DOHH2 (cell line): ENCODE results near the gene FAM131C.

Experiments
- H3F3A ChIP-seq: fragments of 200-600 bp; sonication (generic), shearing (Covaris generic); 2 replicates; pipeline ENCODE4 v1.6.0; 2016; ENCODE audit warnings: antibody characterized with exemption, mild to moderate bottlenecking; ENCODE audit not compliant: control insufficient read depth, insufficient read depth
- H3K27ac ChIP-seq: fragments of 200-600 bp; sonication (generic); 2 replicates; pipeline ENCODE4 v1.5.1; 2014; ENCODE audit warnings: low read depth, mild to moderate bottlenecking, low read length, moderate library complexity
- H3K27me3 ChIP-seq: fragments of 200-600 bp; sonication (generic); 2 replicates; pipeline ENCODE4 v1.6.1; 2014; ENCODE audit warnings: mild to moderate bottlenecking, low read length, mixed read lengths; ENCODE audit not compliant: control insufficient read depth
- H3K36me3 ChIP-seq: fragments of 200-600 bp; sonication (generic); 2 replicates; pipeline ENCODE4 v1.6.1; 2014; ENCODE audit warnings: mild to moderate bottlenecking, low read length, moderate library complexity, mixed read lengths; ENCODE audit not compliant: control insufficient read depth
- H3K4me1 ChIP-seq: fragments of 200-600 bp; sonication (generic); 2 replicates; pipeline ENCODE4 v1.6.1; 2014; ENCODE audit warnings: mild to moderate bottlenecking, low read length, mixed read lengths; ENCODE audit not compliant: control insufficient read depth
- H3K4me2 ChIP-seq: fragments of 200-600 bp; sonication (generic); 2 replicates; pipeline ENCODE4 v1.6.0; 2014; ENCODE audit warnings: mild to moderate bottlenecking, low read length, moderate library complexity
- H3K4me3 ChIP-seq: fragments of 200-600 bp; sonication (generic); 2 replicates; pipeline ENCODE4 v1.5.1; 2014; ENCODE audit warnings: mild to moderate bottlenecking, low read length, mixed read lengths
- H3K79me2 ChIP-seq: fragments of 200-600 bp; sonication (generic); 2 replicates; pipeline ENCODE4 v1.6.1; 2014; ENCODE audit warnings: mild to moderate bottlenecking, low read length, mixed read lengths; ENCODE audit not compliant: control insufficient read depth
- H3K9me2 ChIP-seq: fragments of 200-600 bp; sonication (generic); replicated peaks from 2 replicates; pipeline ENCODE4 v1.6.1; 2014; ENCODE audit warnings: mild to moderate bottlenecking, low read length, mixed read lengths; ENCODE audit not compliant: control insufficient read depth
- H3K9me3 ChIP-seq: fragments of 200-600 bp; sonication (generic); 2 replicates; pipeline ENCODE4 v1.6.1; 2014; ENCODE audit warnings: antibody characterized with exemption, low read length, mixed read lengths; ENCODE audit not compliant: control insufficient read depth, insufficient read depth
- H4K20me1 ChIP-seq: fragments of 200-600 bp; sonication (generic); 2 replicates; pipeline ENCODE4 v1.6.0; 2014; ENCODE audit warnings: low read depth, mild to moderate bottlenecking, antibody characterized with exemption, low read length, moderate library complexity; ENCODE audit not compliant: control insufficient read depth, insufficient read depth
- EZH2phosphoT487 ChIP-seq: fragments of 200-600 bp; sonication (generic); IDR thresholded peaks from 2 replicates; pipeline ENCODE4 v1.6.1; 2017; ENCODE audit warnings: borderline replicate concordance, mild to moderate bottlenecking, antibody characterized with exemption, low read length, moderate library complexity, mixed read lengths
- TF ChIP-seq, protein P1 (sequence below): fragments of 200-600 bp; sonication (generic); IDR thresholded peaks from one replicate; pipeline ENCODE4 v1.5.1; 2014; ENCODE audit warnings: antibody characterized with exemption, mild to moderate bottlenecking, low read depth, low read length; ENCODE audit not compliant: poor library complexity, severe bottlenecking

FAM131C gene

DNA sequence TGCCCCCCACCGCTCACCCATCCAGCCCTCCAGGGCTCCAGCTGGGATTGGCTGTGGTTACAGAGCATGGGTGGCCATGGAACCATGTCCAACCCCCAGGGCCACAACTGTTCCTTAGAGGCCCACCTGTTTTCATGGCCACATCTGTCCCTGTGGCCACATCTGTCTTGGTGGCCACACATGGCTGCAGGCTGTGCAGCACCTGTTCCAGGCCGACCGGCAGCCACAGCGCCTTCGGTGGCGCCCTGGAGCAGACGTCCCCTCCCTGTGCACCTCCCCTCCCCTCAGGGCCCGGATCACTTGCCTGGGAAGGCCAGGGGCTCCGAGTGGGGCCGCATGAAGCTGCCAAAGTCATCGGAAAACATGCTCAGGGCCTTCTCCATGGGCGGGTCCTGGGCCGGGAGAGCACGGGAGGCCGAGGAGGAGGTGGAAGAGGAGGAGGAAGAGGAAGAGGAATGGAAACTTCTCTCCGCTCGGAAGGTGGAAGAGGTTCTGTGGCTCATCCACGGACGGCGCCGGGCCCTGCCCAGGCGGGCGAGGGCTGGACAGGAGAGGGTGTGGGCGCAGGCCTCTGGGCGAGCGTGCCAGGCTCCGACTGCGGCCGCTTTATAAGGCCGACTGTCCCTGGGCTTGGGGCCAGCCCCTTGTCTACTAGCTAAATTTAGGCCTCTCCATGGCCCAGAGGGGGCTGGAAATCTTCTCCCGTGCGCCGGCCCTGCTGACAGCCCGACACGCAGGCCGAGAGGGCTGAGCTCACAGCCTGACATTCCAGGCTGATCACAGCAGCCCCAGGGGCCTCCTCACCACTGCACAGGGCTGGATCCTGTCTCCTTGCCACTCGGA lies 55.8 kb downstream of the FAM131C start, which contains the start of gene HSPB7:
Gene HSPB7 (minus strand): TSS at position 583 of the 843 bp plus-strand sequence. CDS start 80 bp downstream, at position 503.
- peaks cover 33% of the 10 kb centered on the region for H3K27me3 ChIP-seq
- no peak within 1 kb of the TSS for H3K27ac ChIP-seq
- no peak within 1 kb of the TSS for H3K4me3 ChIP-seq
- no peak for TF ChIP-seq EZH2phosphoT487
- TF ChIP-seq, protein P1, sequence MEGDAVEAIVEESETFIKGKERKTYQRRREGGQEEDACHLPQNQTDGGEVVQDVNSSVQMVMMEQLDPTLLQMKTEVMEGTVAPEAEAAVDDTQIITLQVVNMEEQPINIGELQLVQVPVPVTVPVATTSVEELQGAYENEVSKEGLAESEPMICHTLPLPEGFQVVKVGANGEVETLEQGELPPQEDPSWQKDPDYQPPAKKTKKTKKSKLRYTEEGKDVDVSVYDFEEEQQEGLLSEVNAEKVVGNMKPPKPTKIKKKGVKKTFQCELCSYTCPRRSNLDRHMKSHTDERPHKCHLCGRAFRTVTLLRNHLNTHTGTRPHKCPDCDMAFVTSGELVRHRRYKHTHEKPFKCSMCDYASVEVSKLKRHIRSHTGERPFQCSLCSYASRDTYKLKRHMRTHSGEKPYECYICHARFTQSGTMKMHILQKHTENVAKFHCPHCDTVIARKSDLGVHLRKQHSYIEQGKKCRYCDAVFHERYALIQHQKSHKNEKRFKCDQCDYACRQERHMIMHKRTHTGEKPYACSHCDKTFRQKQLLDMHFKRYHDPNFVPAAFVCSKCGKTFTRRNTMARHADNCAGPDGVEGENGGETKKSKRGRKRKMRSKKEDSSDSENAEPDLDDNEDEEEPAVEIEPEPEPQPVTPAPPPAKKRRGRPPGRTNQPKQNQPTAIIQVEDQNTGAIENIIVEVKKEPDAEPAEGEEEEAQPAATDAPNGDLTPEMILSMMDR, result peak; percentile 31
- no peaks in the 10 kb centered on the region for H3K79me2 ChIP-seq
- H3K9me3 ChIP-seq, result no peaks in the 10 kb centered on the region
- H3K36me3 ChIP-seq, result no peaks in the 10 kb centered on the region
- no peaks in the 10 kb centered on the region for H4K20me1 ChIP-seq
- peaks cover 26% of the 10 kb centered on the region for H3K4me1 ChIP-seq
- H3K9me2 ChIP-seq, result no peaks in the 10 kb centered on the region
- no peak within 1 kb of the TSS for H3K4me2 ChIP-seq
- H3F3A ChIP-seq, result no peaks in the 10 kb centered on the region

DNA sequence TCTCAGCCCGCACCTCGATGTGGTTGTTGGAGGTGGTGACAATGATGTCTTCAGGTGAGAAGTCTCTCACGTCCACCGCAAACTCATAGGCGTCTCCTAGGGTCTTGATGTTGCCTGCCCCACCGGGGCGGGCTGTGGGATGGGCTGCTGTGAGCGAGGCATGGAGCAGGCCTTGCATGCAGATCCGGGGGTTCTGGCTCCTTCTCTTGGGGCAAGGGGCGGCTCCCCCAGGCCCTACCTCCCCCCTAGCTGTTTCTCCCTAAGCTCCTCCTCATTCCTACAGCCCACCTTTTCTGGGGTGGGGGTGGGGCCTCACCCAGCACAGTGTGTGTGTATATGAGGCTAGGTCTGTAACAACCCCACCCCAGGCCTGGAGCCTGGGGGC lies 56.4 kb downstream of the FAM131C start:
- no peaks in the 10 kb centered on the region for H3K9me2 ChIP-seq
- H3K4me3 ChIP-seq, result no peak overlapping the region
- no peaks in the 10 kb centered on the region for H4K20me1 ChIP-seq
- peaks cover 32% of the 10 kb centered on the region for H3K4me1 ChIP-seq
- H3F3A ChIP-seq, result no peaks in the 10 kb centered on the region
- no peaks in the 10 kb centered on the region for H3K36me3 ChIP-seq
- no peak for TF ChIP-seq EZH2phosphoT487
- TF ChIP-seq, protein P1, result no peak
- no peak overlapping the region for H3K27ac ChIP-seq
- no peak overlapping the region for H3K4me2 ChIP-seq
- H3K79me2 ChIP-seq, result no peaks in the 10 kb centered on the region
- H3K27me3 ChIP-seq, result peaks cover 30% of the 10 kb centered on the region
- H3K9me3 ChIP-seq, result no peaks in the 10 kb centered on the region

DNA sequence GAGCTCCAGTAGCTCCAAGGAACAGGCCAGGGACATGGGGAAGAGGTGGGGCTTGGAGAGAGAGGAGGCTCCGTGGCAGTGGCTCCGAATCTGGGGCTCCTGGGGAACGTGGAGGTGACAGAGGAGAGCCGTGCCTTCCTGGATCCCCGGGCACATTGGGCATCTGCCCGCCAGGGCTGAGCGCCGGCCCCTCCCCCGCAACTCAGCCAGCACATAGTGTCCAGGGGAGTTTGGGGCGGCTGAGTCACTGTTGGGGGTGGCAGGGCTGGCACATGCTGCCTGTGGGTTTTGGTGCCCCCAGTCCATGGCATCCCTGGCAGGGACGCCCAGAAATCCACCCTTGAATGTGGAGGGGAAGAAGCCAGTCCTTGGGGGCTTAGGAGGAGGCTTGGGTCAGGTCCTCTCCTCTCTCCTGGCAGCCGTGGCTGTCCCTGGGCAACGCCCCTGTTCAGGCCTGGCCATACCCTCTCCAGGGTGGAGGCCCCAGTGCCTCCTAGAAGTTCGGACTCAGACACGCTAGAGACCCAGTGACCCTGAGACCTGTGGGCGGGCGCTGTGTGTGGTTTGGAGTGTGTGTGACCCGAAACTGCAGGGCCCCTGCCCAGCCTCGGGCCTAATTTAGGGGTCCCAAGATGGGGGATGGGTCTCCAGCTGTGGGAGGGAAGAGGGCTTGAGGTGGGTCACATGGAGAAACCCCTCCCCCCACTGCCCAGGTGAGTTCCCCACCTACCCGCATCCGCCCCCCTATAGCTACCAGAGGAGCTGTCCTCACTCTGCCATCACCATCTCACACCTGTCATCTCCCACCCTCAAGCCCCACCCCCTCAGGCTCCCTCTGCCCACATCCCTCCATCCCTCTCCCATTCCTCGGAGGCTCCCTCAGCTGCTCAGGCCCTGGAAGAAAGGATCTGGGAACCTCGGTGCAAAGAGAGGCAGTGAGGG lies 57.2 kb downstream of the FAM131C start:
- Histone ChIP-seq H3K27me3 (peaks cover 25% of the 10 kb centered on the region), H3K4me2 (no peak overlapping the region), H3K9me2 (no peaks in the 10 kb centered on the region), H3K36me3 (no peaks in the 10 kb centered on the region), H3K79me2 (no peaks in the 10 kb centered on the region), H3K9me3 (no peaks in the 10 kb centered on the region), H4K20me1 (no peaks in the 10 kb centered on the region), H3K4me1 (peaks cover 32% of the 10 kb centered on the region), H3K27ac (no peak overlapping the region), H3K4me3 (no peak overlapping the region), H3F3A (no peaks in the 10 kb centered on the region)
- TF ChIP-seq, protein P1, result no peak
- no peak for TF ChIP-seq EZH2phosphoT487
